Dedifferentiated amniotic fluid mesenchymal stem cell (primary cell): ENCODE measurements around the gene LRP5.
"Not testable (repeated sequence)": the region's sequence is repeated elsewhere in the genome, so short reads cannot be mapped to it uniquely, and the experiment has no call there.

Experiments used
- DNase-seq: peaks from one replicate; pipeline ENCODE4 v3.0.0-alpha.2; 2016; ENCODE audit errors: extremely low spot score

Gene LRP5

DNA sequence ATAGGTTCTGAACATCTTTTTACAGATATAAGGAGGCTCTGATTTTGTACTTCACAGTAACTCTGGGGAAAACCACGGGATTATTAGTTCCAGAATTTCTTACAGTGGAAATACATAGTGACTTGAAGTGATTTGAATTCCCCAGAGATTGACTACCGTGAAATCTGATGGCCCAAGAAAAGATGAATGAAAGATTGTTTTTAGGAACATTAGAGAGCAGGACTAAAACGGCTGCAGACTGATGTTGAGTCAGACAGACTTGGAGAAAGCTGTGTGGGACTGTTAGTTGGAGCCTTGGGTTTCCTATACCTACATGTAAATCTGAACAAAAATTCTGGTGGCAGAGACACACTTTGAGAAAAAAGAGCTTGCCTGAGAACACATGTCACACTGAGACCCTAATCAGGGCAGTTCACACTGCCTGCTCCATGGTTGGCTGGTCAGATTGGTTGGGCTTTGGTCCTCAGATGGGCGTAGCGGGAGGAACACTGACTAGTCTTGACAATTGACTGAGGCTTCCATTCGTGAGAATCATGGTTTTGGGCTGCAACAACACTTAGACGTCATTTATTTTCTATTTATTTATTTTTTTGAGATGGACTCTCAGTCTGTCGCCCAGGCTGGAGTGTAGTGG, 154.9 kb downstream of the LRP5 start:
- peak; percentile 11 for DNase-seq

DNA sequence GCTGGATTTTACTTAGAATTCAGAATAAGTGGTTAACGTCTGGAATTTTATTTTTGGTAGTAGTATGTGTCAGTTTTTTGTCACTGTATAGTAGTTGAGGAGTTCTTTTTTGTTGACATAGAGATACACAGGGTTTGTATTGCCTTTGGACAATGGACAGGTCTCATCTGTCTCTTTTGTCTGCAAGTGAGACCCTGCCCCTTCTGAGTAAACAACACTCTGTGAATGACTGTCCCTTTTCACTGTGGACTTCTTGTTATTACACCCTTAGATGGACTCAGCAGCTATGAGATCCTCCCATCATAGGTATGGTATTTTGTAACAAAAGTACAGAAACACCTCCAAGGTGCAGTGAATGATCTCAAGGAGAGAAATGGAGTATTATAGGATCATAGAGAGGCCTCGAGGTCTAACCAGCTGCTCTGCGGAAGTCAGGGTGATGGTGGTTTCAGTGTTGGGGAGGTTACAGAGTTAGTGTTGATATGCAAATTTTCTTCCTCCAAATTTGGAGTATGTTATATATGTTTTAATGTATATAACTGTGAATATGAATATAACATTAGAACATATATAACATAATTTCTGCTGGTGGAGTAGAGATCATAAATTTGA, 155.9 kb downstream of the LRP5 start:
- no peak for DNase-seq

DNA sequence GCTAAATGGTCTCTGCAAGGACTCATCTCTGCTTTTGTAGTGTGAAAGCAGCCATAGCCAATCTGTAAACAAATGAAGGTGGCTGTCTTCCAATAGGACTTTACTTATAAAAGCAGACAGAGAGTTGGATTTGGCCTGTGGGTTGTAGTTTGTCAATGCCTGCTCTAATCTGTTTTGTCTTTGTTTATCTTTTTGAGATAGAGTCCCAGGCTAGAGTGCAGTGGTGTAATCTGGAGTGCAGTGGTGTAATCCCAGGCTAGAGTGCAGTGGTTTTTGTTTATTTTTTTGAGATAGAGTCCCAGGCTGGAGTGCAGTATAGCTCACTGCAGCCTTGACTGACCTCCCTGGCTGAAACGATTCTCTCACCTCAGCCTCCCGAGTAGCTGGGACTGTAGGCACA, 156.7 kb downstream of the LRP5 start:
- DNase-seq: no peak

DNA sequence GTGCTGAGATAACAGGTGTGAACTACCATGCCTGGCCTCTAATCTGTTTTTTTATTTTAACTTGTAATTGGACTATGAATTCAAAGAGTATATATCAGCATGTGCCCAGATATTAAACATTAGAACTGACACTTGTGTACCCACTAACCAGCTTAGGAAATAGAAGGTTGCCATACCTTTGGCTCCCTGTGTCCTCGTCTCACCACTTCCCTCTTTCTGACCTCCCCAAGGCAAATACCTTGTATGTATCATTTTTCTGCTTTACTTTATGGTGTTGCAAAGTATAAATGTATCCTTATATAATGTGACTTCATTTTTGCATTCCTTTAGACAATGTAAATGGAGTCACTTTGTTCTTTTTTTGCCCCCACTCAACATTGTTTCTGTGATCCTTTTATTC, 157.3 kb downstream of the LRP5 start:
- DNase-seq: no peak

- DNase-seq: no peak
Observed at GRCh38 chr11:68470304-68470811, 158.0 kb downstream of the LRP5 start.

GRCh38 chr11:68471360-68472340, 159.3 kb downstream of the LRP5 start:
- DNase-seq: no peak

- DNase-seq: no peak
Observed at GRCh38 chr11:68472778-68473177, 160.4 kb downstream of the LRP5 start.

GRCh38 chr11:68473693-68474092, 161.3 kb downstream of the LRP5 start:
- no peak for DNase-seq

DNA sequence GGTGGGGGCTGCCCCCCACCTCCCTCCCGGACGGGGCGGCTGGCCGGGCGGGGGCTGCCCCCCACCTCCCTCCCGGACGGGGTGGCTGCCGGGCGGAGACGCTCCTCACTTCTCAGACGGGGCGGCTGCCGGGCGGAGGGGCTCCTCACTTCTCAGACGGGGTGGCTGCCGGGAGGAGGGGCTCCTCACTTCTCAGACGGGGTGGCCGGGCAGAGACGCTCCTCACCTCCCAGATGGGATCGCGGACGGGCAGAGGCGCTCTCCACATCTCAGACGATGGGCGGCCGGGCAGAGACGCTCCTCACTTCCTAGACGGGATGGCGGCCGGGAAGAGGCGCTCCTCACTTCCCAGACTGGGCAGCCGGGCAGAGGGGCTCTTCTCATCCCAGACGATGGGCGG, 163.2 kb downstream of the LRP5 start:
- not testable (repeated sequence) for DNase-seq

- no peak for DNase-seq
Observed at GRCh38 chr11:68479390-68479789, 167.0 kb downstream of the LRP5 start.

DNA sequence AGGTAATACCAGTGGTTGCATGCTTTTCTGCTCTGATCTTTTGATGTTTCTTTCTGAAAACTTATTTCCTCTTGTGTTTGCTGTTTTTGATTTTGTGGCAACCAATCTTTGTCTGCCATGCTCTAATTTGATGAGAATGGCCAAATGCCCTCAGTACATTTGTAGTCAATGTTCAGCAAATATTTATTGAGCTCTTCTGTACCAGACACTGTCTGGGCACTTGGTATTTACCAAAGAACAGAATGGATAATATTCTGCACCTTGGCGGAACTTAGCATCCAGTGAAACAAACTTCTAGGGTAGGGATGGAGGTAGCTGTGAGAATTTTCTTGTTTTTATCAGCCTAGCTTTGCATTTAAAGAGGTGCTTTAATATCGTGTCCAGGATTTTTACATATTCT, 167.8 kb downstream of the LRP5 start:
- DNase-seq: no peak

GRCh38 chr11:68480852-68481510, 168.6 kb downstream of the LRP5 start:
- DNase-seq: no peak

- no peak for DNase-seq
Observed at GRCh38 chr11:68481579-68482240, 169.3 kb downstream of the LRP5 start.

- DNase-seq: no peak
Observed at GRCh38 chr11:68488623-68489022, 176.2 kb downstream of the LRP5 start.

GRCh38 chr11:68495220-68495729, 182.9 kb downstream of the LRP5 start:
- DNase-seq: no peak

DNA sequence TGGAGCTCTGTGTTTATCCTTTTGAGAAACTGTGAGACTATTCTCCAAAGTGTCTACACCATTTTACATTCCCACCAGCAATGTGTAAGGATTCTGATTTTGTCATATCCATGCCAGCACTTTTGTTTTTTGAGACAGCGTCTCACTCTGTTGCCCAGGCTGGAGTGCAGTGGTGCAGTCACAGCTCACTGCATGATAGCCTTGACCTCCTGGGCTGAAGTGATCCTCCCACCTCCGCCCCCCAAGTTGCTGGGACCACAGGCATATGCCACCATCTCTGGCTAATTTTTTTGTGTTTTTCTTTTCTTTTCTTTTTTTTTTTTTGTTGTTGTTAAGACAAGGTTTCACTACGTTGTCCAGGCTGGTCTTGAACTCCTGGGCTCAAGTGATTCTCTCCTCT, 183.5 kb downstream of the LRP5 start:
- DNase-seq: no peak

- no peak for DNase-seq
Observed at GRCh38 chr11:68497761-68498160, 185.4 kb downstream of the LRP5 start.

DNA sequence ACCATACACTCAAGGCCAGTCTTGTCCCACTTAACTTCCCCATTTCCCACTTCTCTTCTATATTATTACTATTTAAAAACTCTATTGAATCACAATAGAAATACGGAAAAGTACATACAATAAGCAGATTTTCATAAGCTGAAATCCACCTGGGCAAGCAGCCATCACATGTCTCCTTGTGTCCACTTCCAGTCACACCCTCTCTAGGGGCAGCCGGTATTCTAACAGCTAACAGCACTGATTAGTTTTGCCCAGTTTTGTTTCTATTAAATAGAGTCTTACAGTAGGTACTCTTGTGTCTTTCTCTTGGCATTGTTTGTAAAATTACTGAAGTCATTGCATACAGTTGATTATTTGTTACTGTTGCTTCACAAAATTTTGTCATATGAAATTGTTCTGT, 185.9 kb downstream of the LRP5 start:
- DNase-seq: no peak
